Liver (tissue), 9 donors: ENCODE data around the gene FARP1. TPM values are rescaled to one million over a fixed set of nuclear protein-coding genes. Genes with fewer than 3 reads are reported as not detected.

ENCODE experiments used
- DNase-seq: peaks from one replicate; pipeline ENCODE4 v3.0.0-alpha.2; 2017; ENCODE audit warnings: low spot score
- H3K27ac ChIP-seq, 2 donors: one replicate each; pipeline ENCODE4 v1.7.0; 2013; ENCODE audit warnings: inconsistent platforms in 2 of 2, low read length in 2 of 2, control low read depth in 1 of 2, low read depth in 1 of 2, mild to moderate bottlenecking in 1 of 2
- H3K27me3 ChIP-seq, 4 donors: one replicate each; pipeline versions ENCODE4 v1.6.1 to v1.7.0; 2013; ENCODE audit warnings: low read length in 3 of 4, inconsistent platforms in 1 of 4, mild to moderate bottlenecking in 1 of 4, moderate library complexity in 1 of 4; ENCODE audit not compliant: control insufficient read depth in 4 of 4, insufficient read depth in 4 of 4
- H3K36me3 ChIP-seq, 4 donors: one replicate each; pipeline versions ENCODE4 v1.6.1 to v1.7.0; 2013; ENCODE audit warnings: low read length in 3 of 4, mild to moderate bottlenecking in 3 of 4, low read depth in 1 of 4, moderate library complexity in 1 of 4; ENCODE audit not compliant: control insufficient read depth in 4 of 4, insufficient read depth in 3 of 4
- H3K4me1 ChIP-seq, 4 donors: one replicate each; pipeline versions ENCODE4 v1.6.1 to v1.7.0; 2013; ENCODE audit warnings: low read length in 3 of 4, mild to moderate bottlenecking in 3 of 4, moderate library complexity in 1 of 4; ENCODE audit not compliant: control insufficient read depth in 4 of 4, insufficient read depth in 4 of 4
- H3K4me3 ChIP-seq, 3 donors: one replicate each; pipeline versions ENCODE4 v1.6.1 to v1.7.0; 2013; ENCODE audit warnings: low read length in 3 of 3, control low read depth in 1 of 3, low read depth in 1 of 3, mild to moderate bottlenecking in 1 of 3
- H3K9ac ChIP-seq, 2 donors: one replicate each; pipeline ENCODE4 v1.7.0; 2013; ENCODE audit warnings: low read length in 2 of 2, mild to moderate bottlenecking in 2 of 2, moderate library complexity in 2 of 2, control low read depth in 1 of 2, low read depth in 1 of 2
- H3K9me3 ChIP-seq, 4 donors: one replicate each; pipeline versions ENCODE4 v1.6.1 to v1.7.0; 2013; ENCODE audit warnings: low read length in 3 of 4; ENCODE audit not compliant: control insufficient read depth in 4 of 4
- ATF3 ChIP-seq: IDR thresholded peaks from 2 replicates; pipeline ENCODE4 v1.6.1; 2016; ENCODE audit warnings: antibody characterized with exemption
- EGR1 ChIP-seq, 2 donors: IDR thresholded peaks; 2 replicates each; pipeline ENCODE4 v1.6.1; 2016 to 2018; ENCODE audit warnings: antibody characterized with exemption in 2 of 2, low read depth in 2 of 2
- FOXA2 ChIP-seq: IDR thresholded peaks from 2 replicates; pipeline ENCODE4 v1.6.1; 2016; ENCODE audit warnings: antibody characterized with exemption
- GABPA ChIP-seq, 2 donors: IDR thresholded peaks in 1 of 2; conservative IDR thresholded peaks in 1 of 2; 2 replicates each; pipeline ENCODE4 v1.6.1; 2016; ENCODE audit warnings: antibody characterized with exemption in 2 of 2, mild to moderate bottlenecking in 1 of 2, moderate library complexity in 1 of 2
- HNF4A ChIP-seq, 2 donors: conservative IDR thresholded peaks; 2 replicates each; pipeline ENCODE4 v1.6.1; 2016; ENCODE audit warnings: antibody characterized with exemption in 2 of 2, mild to moderate bottlenecking in 2 of 2
- HNF4G ChIP-seq: IDR thresholded peaks from 2 replicates; pipeline ENCODE4 v1.6.1; 2016; ENCODE audit warnings: antibody characterized with exemption
- JUND ChIP-seq, 2 donors: IDR thresholded peaks; 2 replicates each; pipeline ENCODE4 v1.6.1; 2016; ENCODE audit warnings: antibody characterized with exemption in 2 of 2
- MAX ChIP-seq: IDR thresholded peaks from 2 replicates; pipeline ENCODE4 v1.6.1; 2016; ENCODE audit warnings: antibody characterized with exemption
- NR2F2 ChIP-seq: IDR thresholded peaks from 2 replicates; pipeline ENCODE4 v1.6.1; 2016; ENCODE audit warnings: antibody characterized with exemption
- RAD21 ChIP-seq, 2 donors: IDR thresholded peaks; 2 replicates each; pipeline ENCODE4 v1.6.1; 2016; ENCODE audit warnings: antibody characterized with exemption in 2 of 2, mild to moderate bottlenecking in 2 of 2
- REST ChIP-seq: IDR thresholded peaks from 2 replicates; pipeline ENCODE4 v1.6.1; 2016; ENCODE audit warnings: antibody characterized with exemption, mild to moderate bottlenecking
- SP1 ChIP-seq: IDR thresholded peaks from 2 replicates; pipeline ENCODE4 v1.6.1; 2018; ENCODE audit warnings: antibody characterized with exemption, mild to moderate bottlenecking
- TAF1 ChIP-seq: conservative IDR thresholded peaks from 2 replicates; pipeline ENCODE4 v1.6.1; 2016; ENCODE audit warnings: antibody characterized with exemption, mild to moderate bottlenecking
- ZBTB33 ChIP-seq: IDR thresholded peaks from 2 replicates; pipeline ENCODE4 v1.6.1; 2016; ENCODE audit warnings: antibody characterized with exemption
- WGBS: extraction: QIAGEN DNeasy Blood & Tissue Kit; methylation state at CpG from one replicate; pipeline ENCODE4 v1.1.7; 2013; 5-methylcytosine and 5-hydroxymethylcytosine counted together
- polyA plus RNA-seq, 2 donors: library from polyadenylated mRNA; stranded (reverse) in 1 of 2; unstranded in 1 of 2; fragments of 200-250 nt in 1 of 2; fragments of >200 nt in 1 of 2; fragmentation: Nextera tagmentation in 1 of 2; extraction: Ambion mirVana in 1 of 2; gene quantifications; one replicate each; pipeline versions ENCODE4 v1.2.1 to v1.2.3, GENCODE V29; 2013 to 2015
- total RNA-seq, 2 donors: library from RNA; depleted of rRNA; stranded (reverse); fragments of >200 nt; gene quantifications; one replicate each; pipeline ENCODE4 v1.2.3, GENCODE V29; 2014
- donor health status: healthy.
- donor health status: healthy.
- donor health status: healthy.
- donor health status: healthy.
- donor health status: healthy.

The FARP1 gene
- total and polyA plus RNA-seq, 4 donors = 28.4 to 62.6 (median 39.8) TPM

DNA sequence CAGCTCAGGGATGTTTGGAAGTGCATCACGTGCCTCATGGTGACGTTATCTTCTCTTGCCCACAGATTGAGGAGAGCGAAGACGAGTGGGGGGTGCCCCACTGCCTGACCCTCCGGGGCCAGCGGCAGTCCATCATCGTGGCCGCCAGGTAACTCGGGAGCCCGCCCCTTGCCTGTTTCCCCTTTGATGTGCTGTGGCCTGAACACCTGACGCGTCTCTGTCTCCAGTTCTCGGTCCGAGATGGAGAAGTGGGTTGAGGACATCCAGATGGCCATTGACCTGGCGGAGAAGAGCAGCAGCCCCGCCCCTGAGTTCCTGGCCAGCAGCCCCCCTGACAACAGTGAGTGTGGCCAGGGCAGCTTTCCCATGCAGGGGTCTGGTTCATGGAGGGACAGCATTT lies 297.0 kb downstream of the FARP1 start:
- Histone ChIP-seq H3K4me1 (no peaks in the 10 kb centered on the region), H3K36me3 (peaks cover 13 to 66% (median 21%) of the 10 kb centered on the region in 4 donors), H3K4me3 (no peak overlapping the region), H3K9ac (no peak overlapping the region), H3K27ac (no peak overlapping the region), H3K9me3 (no peaks in the 10 kb centered on the region), H3K27me3 (no peaks in the 10 kb centered on the region)
- WGBS = 94% methylated on average over 16 of the region's 16 CpGs
- DNase-seq = no peak
- TF ChIP-seq GABPA (IDR thresholded peaks at IDR 0.05 in 1 of 2, conservative IDR thresholded peaks at IDR 0.05 in 1 of 2) (no peak), ATF3 (no peak), RAD21 (IDR thresholded peaks at IDR 0.05) (no peak), REST (no peak), FOXA2 (no peak), HNF4G (no peak), ZBTB33 (no peak), MAX (no peak), SP1 (no peak), HNF4A (conservative IDR thresholded peaks at IDR 0.05) (no peak), TAF1 (no peak), EGR1 (IDR thresholded peaks at IDR 0.05; ENCODE audit: low read depth in 2 of 2) (no peak)

DNA sequence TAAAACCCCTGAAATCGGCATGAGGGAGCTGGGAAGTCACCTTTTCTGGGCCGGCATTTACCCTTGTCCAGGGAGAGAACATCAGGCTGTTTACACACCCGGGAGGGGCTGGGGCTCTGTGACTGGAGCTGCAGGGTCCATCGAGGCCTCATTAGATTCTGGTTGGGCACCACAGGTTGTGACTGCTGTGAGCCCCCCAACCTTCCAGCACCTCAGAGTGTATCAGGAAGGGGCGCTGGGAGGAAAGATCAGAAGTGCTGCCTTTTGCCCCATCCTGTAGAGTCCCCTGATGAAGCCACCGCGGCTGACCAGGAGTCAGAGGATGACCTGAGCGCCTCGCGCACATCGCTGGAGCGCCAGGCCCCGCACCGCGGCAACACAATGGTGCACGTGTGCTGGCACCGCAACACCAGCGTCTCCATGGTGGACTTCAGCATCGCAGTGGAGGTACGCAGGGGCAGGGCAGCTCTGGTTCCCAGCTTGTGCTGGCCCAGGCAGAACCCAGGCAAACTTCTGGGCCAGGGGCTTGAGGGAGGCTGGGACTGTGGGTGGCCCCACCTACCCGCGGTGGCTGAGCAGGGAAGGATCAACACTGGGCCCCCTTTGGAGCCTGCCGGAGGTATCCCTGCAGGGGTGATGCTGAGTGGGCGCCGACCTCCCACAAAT lies 297.6 kb downstream of the FARP1 start:
- Histone ChIP-seq H3K9ac (no peak overlapping the region), H3K9me3 (no peaks in the 10 kb centered on the region), H3K27ac (no peak overlapping the region), H3K36me3 (peaks cover 13 to 64% (median 21%) of the 10 kb centered on the region in 4 donors), H3K4me3 (no peak overlapping the region), H3K4me1 (peaks cover 0 to 3% (median 0%) of the 10 kb centered on the region in 4 donors), H3K27me3 (no peaks in the 10 kb centered on the region)
- TF ChIP-seq EGR1 (IDR thresholded peaks at IDR 0.05; ENCODE audit: low read depth in 2 of 2) (no peak), MAX (no peak), HNF4G (no peak), HNF4A (conservative IDR thresholded peaks at IDR 0.05) (no peak), NR2F2 (no peak), ZBTB33 (no peak), JUND (IDR thresholded peaks at IDR 0.05) (no peak), REST (no peak), TAF1 (no peak)
- 96% methylated on average over 25 of the region's 25 CpGs for WGBS
- DNase-seq = no peak
